A549 (cell line): ENCODE results near the gene RPS16. TPM values are rescaled to one million over a fixed set of nuclear protein-coding genes. Genes with fewer than 3 reads are reported as not detected.

Experiments
- ATOH8 ChIP-seq: fragments of 250-450 bp; sonication (Bioruptor Pico); IDR thresholded peaks from 2 replicates; pipeline ENCODE4 v1.5.0; 2020; ENCODE audit warnings: low read depth, mild to moderate bottlenecking, moderate library complexity
- BCL3 ChIP-seq: fragments of >200 bp; sonication (Bioruptor Twin); formaldehyde crosslinking; IDR thresholded peaks from 3 replicates; pipeline ENCODE4 v1.6.1; 2016
- CBX2 ChIP-seq: fragments of 200-600 bp; sonication (generic); IDR thresholded peaks from 2 replicates; pipeline ENCODE4 v1.6.1; 2016; ENCODE audit warnings: low read depth, mild to moderate bottlenecking, borderline replicate concordance
- CEBPB ChIP-seq, 2 experiments: fragments of >200 bp in 1 of 2; sonication (Bioruptor Twin) in 1 of 2; formaldehyde crosslinking in 1 of 2; IDR thresholded peaks; 2 replicates each; pipeline ENCODE4 v1.6.1; 2012 to 2016
- CTCF ChIP-seq: fragments of >200 bp; sonication (Bioruptor Twin); formaldehyde crosslinking; IDR thresholded peaks from 3 replicates; pipeline ENCODE4 v1.5.1; 2016
- E2F6 ChIP-seq: IDR thresholded peaks from 2 replicates; pipeline ENCODE4 v1.6.1; 2012; ENCODE audit warnings: low read depth, borderline replicate concordance
- EHMT2 ChIP-seq: fragments of 200-600 bp; sonication (generic); IDR thresholded peaks from 2 replicates; pipeline ENCODE4 v1.6.1; 2016; ENCODE audit warnings: antibody characterized with exemption, low read depth, mild to moderate bottlenecking, moderate library complexity
- EP300 ChIP-seq, 2 experiments: fragments of >200 bp; sonication (Bioruptor Twin); formaldehyde crosslinking; IDR thresholded peaks; 2 replicates in 1 of 2; 3 replicates in 1 of 2; pipeline ENCODE4 v1.6.1; 2016 to 2017
- ESRRA ChIP-seq: fragments of 150-350 bp; IDR thresholded peaks from 2 replicates; pipeline ENCODE4 v1.6.1; 2014; ENCODE audit warnings: mild to moderate bottlenecking, low read length, borderline replicate concordance
- FOSB ChIP-seq: fragments of 250-450 bp; sonication (Bioruptor Pico); IDR thresholded peaks from 2 replicates; pipeline ENCODE4 v1.5.0; 2020; ENCODE audit warnings: mild to moderate bottlenecking, moderate library complexity
- GATA3 ChIP-seq: IDR thresholded peaks from 2 replicates; pipeline ENCODE4 v1.6.1; 2012; ENCODE audit warnings: borderline replicate concordance
- HES2 ChIP-seq: fragments of >200 bp; sonication (Bioruptor Twin); formaldehyde crosslinking; IDR thresholded peaks from 2 replicates; pipeline ENCODE4 v1.6.1; 2016
- HMGXB4 ChIP-seq: fragments of 250-450 bp; sonication (Bioruptor Pico); IDR thresholded peaks from 2 replicates; pipeline ENCODE4 v1.5.0; 2021; ENCODE audit warnings: mild to moderate bottlenecking, moderate library complexity, borderline replicate concordance
- HOXA7 ChIP-seq: fragments of 250-450 bp; sonication (Bioruptor Pico); IDR thresholded peaks from 2 replicates; pipeline ENCODE4 v1.5.0; 2020; ENCODE audit warnings: mild to moderate bottlenecking, moderate library complexity
- HOXB5 ChIP-seq: fragments of 250-450 bp; sonication (Bioruptor Pico); IDR thresholded peaks from 2 replicates; pipeline ENCODE4 v1.5.0; 2020; ENCODE audit warnings: mild to moderate bottlenecking, moderate library complexity
- JUN ChIP-seq, 2 experiments: fragments of >200 bp; sonication (Bioruptor Twin); formaldehyde crosslinking; IDR thresholded peaks; 2 replicates in 1 of 2; 3 replicates in 1 of 2; pipeline ENCODE4 v1.6.1; 2016 to 2017
- KDM5A ChIP-seq: fragments of 200-600 bp; sonication (generic); IDR thresholded peaks from 2 replicates; pipeline ENCODE4 v1.6.1; 2016; ENCODE audit warnings: antibody characterized with exemption, mild to moderate bottlenecking
- MAX ChIP-seq: IDR thresholded peaks from 2 replicates; pipeline ENCODE4 v1.6.1; 2012
- NFE2L2 ChIP-seq: fragments of 150-350 bp; conservative IDR thresholded peaks from 2 replicates; pipeline ENCODE4 v1.6.1; 2014; ENCODE audit warnings: low read length
- PBX3 ChIP-seq: IDR thresholded peaks from 2 replicates; pipeline ENCODE4 v1.6.1; 2012
- POLR2AphosphoS2 ChIP-seq: conservative IDR thresholded peaks from 2 replicates; pipeline ENCODE4 v1.6.1; 2012; ENCODE audit warnings: low read length, improper control_type of control experiment, inconsistent platforms
- REST ChIP-seq: fragments of 200-600 bp; sonication (generic); IDR thresholded peaks from 2 replicates; pipeline ENCODE4 v1.6.1; 2016; ENCODE audit warnings: antibody characterized with exemption, mild to moderate bottlenecking, moderate library complexity
- TFCP2L1 ChIP-seq: fragments of 250-450 bp; sonication (Bioruptor Pico); IDR thresholded peaks from 2 replicates; pipeline ENCODE4 v1.5.0; 2021; ENCODE audit warnings: mild to moderate bottlenecking
- TP53 ChIP-seq: fragments of 250-450 bp; sonication (Bioruptor Pico); IDR thresholded peaks from 2 replicates; pipeline ENCODE4 v1.5.0; 2021; ENCODE audit warnings: mild to moderate bottlenecking, moderate library complexity
- USF2 ChIP-seq: fragments of 450-650 bp; IDR thresholded peaks from 2 replicates; pipeline ENCODE4 v1.6.1; 2014; ENCODE audit warnings: antibody characterized with exemption
- ZNF302 ChIP-seq: fragments of 250-450 bp; sonication (Bioruptor Pico); IDR thresholded peaks from 2 replicates; pipeline ENCODE4 v1.9.0; 2021; ENCODE audit warnings: inconsistent platforms, mild to moderate bottlenecking, moderate library complexity
- ZSCAN20 ChIP-seq: fragments of 250-450 bp; sonication (Bioruptor Pico); IDR thresholded peaks from 2 replicates; pipeline ENCODE4 v1.8.0; 2022; ENCODE audit warnings: mild to moderate bottlenecking, moderate library complexity
- polyA plus RNA-seq, 4 experiments: library from polyadenylated mRNA; depleted of rRNA in 3 of 4; stranded (reverse); fragments of >200 nt; fragmentation: RNase III in 1 of 4; extraction: RNeasy Plus Mini Kit Qiagen cat#74134 plus additional on column Dnase treatment in 1 of 4; gene quantifications; 2 replicates in 3 of 4; 3 replicates in 1 of 4; pipeline ENCODE4 v1.2.3, GENCODE V29; 2011 to 2017

Gene RPS16
- polyA plus RNA-seq, 2 of the 4 experiments (the other 2 are of a cell fraction): 4,348 to 4,855 TPM

GRCh38 chr19:39445196-39446111 is 9.7 kb upstream of the RPS16 start, which contains the start of gene SUPT5H (continued):
- TF ChIP-seq MAX: peak; percentile 100
- TF ChIP-seq ZSCAN20: no peak
- TF ChIP-seq GATA3: peak; percentile 94
- 0 out of 2 replicates have a peak, but pooled peaks have one; percentile 30 for TF ChIP-seq NFE2L2
- 0 out of 2 replicates have a peak, but pooled peaks have one; percentile 47 for TF ChIP-seq HMGXB4 (CRISPR knock-in tag)
- no peak; the same call in 1 of the 2 replicates for TF ChIP-seq ESRRA
- TF ChIP-seq CTCF: no peak
- peak; percentile 82 for TF ChIP-seq TP53
- peak; percentile 64; the same call in 1 of the 2 replicates for TF ChIP-seq ATOH8 (CRISPR knock-in tag)
- peak; percentile 86 to 99; a peak in 4 of 5 replicates for TF ChIP-seq JUN (IDR thresholded peaks at IDR 0.05)
- TF ChIP-seq HOXA7 (CRISPR knock-in tag): 0 out of 2 replicates have a peak, but pooled peaks have one; percentile 44
- TF ChIP-seq CBX2: no peak
- TF ChIP-seq FOSB (CRISPR knock-in tag): no peak; the same call in 1 of the 2 replicates
- no peak for TF ChIP-seq EP300 (IDR thresholded peaks at IDR 0.05)
- TF ChIP-seq TFCP2L1 (CRISPR knock-in tag): peak; percentile 85
- no peak; a peak in 1 of 4 replicates for TF ChIP-seq CEBPB (IDR thresholded peaks at IDR 0.05)
- TF ChIP-seq ZNF302 (CRISPR knock-in tag): no peak
- TF ChIP-seq PBX3: peak; percentile 81
- peak; percentile 71 for TF ChIP-seq HOXB5 (CRISPR knock-in tag)
- TF ChIP-seq KDM5A: no peak
- TF ChIP-seq POLR2AphosphoS2: no peak
- peak; percentile 99 for TF ChIP-seq REST
- TF ChIP-seq HES2: no peak
- peak; percentile 94 for TF ChIP-seq E2F6
- no peak for TF ChIP-seq EHMT2
- peak; percentile 96; the same call in 2 of the 3 replicates for TF ChIP-seq BCL3
- no peak for TF ChIP-seq USF2
